Measurements from ENCODE around the gene KCNK4. TPM values are rescaled to one million over a fixed set of nuclear protein-coding genes. Genes with fewer than 3 reads are reported as not detected.

Gene KCNK4
- polyA plus RNA-seq, 1 experiment: not detected

DNA sequence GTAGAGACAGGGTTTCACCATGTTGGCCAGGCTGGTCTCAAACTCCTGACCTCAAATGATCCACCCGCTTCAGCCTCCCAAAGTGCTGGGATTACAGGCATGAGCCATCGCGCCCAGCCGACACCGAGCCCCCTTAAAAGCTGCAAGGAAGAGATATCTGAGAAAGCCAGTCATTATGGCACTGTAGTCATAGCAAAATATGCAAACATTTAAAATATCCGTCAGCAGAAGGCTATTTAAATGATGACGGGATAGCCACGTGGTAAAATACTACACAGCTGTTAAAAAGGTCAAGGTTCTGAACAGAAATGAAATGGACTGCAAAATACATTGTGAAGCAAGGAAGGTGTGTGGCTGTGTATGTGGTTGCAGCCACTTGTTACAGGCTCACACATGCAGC lies 42.5 kb downstream of the KCNK4 start:
- no peaks in the 10 kb centered on the region for H3K36me3 ChIP-seq (ENCODE audit: control insufficient read depth, insufficient read depth, low read length)
- H3K4me3 ChIP-seq (ENCODE audit: low read depth, low read length): no peak overlapping the region
- ChIA-PET POLR2A (no interaction called here), CTCF (interaction anchor here (1.1 to 2.6 kb wide), 3 partner anchors 8 to 22 kb away, joined by 3 to 28 read pairs (median 5); partner anchors contain the start of gene CCDC88B)
- H3K27me3 ChIP-seq (ENCODE audit: control insufficient read depth, insufficient read depth, low read length): no peaks in the 10 kb centered on the region
- no peak for DNase-seq (ENCODE audit: low read depth)
- TF ChIP-seq, protein P1, sequence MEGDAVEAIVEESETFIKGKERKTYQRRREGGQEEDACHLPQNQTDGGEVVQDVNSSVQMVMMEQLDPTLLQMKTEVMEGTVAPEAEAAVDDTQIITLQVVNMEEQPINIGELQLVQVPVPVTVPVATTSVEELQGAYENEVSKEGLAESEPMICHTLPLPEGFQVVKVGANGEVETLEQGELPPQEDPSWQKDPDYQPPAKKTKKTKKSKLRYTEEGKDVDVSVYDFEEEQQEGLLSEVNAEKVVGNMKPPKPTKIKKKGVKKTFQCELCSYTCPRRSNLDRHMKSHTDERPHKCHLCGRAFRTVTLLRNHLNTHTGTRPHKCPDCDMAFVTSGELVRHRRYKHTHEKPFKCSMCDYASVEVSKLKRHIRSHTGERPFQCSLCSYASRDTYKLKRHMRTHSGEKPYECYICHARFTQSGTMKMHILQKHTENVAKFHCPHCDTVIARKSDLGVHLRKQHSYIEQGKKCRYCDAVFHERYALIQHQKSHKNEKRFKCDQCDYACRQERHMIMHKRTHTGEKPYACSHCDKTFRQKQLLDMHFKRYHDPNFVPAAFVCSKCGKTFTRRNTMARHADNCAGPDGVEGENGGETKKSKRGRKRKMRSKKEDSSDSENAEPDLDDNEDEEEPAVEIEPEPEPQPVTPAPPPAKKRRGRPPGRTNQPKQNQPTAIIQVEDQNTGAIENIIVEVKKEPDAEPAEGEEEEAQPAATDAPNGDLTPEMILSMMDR (IDR thresholded peaks at IDR 0.05; ENCODE audit: insufficient read depth, low read depth, low read length): no peak

- Histone ChIP-seq H3K4me3 (ENCODE audit: low read depth, low read length) (no peak overlapping the region), H3K36me3 (ENCODE audit: control insufficient read depth, insufficient read depth, low read length) (no peaks in the 10 kb centered on the region), H3K27me3 (ENCODE audit: control insufficient read depth, insufficient read depth, low read length) (no peaks in the 10 kb centered on the region)
- ChIA-PET POLR2A (no interaction called here), CTCF (interaction anchor here (0.7 to 1.6 kb wide), 5 partner anchors 10 to 83 kb away, joined by 3 to 4 read pairs (median 4); no protein-coding TSS in a partner anchor)
- TF ChIP-seq, protein P1 (IDR thresholded peaks at IDR 0.05; ENCODE audit: insufficient read depth, low read depth, low read length): no peak
- DNase-seq (ENCODE audit: low read depth): peak; percentile 74
These were observed 43.9 kb downstream of the KCNK4 start for GRCh38 chr11:64334764-64335735.

- no peaks in the 10 kb centered on the region for H3K27me3 ChIP-seq (ENCODE audit: control insufficient read depth, insufficient read depth, low read length)
- POLR2A ChIA-PET: no interaction called here
- CTCF ChIA-PET: interaction anchor here (0.6 kb wide), 2 partner anchors 17 to 688 kb away, joined by 3 read pairs; no protein-coding TSS in a partner anchor
- DNase-seq (ENCODE audit: low read depth): no peak
- no peaks in the 10 kb centered on the region for H3K36me3 ChIP-seq (ENCODE audit: control insufficient read depth, insufficient read depth, low read length)
- TF ChIP-seq, protein P1 (IDR thresholded peaks at IDR 0.05; ENCODE audit: insufficient read depth, low read depth, low read length): no peak
- no peak overlapping the region for H3K4me3 ChIP-seq (ENCODE audit: low read depth, low read length)
These were observed 46.6 kb downstream of the KCNK4 start for GRCh38 chr11:64337538-64338249.

DNA sequence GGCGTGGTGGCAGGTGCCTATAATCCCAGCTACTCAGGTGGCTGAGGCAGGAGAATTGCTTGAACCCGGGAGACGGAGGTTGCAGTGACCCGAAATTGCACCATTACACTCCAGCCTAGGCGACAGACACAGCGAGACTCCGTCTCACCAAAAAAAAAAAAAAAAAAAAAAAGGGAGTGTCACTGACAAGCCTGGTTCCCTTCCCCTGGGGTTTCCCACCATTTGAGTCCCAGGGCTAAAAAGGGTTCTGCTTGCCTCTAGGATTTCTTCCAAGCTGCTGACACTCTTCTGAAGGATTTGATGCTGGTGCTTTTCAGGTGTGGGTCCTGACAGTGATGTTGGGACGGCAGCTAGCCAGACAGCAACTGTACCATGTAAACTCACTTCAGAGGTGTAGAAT lies 47.6 kb downstream of the KCNK4 start:
- no peak for DNase-seq (ENCODE audit: low read depth)
- TF ChIP-seq, protein P1 (IDR thresholded peaks at IDR 0.05; ENCODE audit: insufficient read depth, low read depth, low read length): no peak
- CTCF ChIA-PET: no interaction called here

GRCh38 chr11:64339286-64339685 lies 48.2 kb downstream of the KCNK4 start:
- ChIA-PET POLR2A (no interaction called here), CTCF (no interaction called here)
- no peaks in the 10 kb centered on the region for H3K27me3 ChIP-seq (ENCODE audit: control insufficient read depth, insufficient read depth, low read length)
- TF ChIP-seq, protein P1 (IDR thresholded peaks at IDR 0.05; ENCODE audit: insufficient read depth, low read depth, low read length): no peak
- DNase-seq (ENCODE audit: low read depth): no peak
- no peak overlapping the region for H3K4me3 ChIP-seq (ENCODE audit: low read depth, low read length)
- no peaks in the 10 kb centered on the region for H3K36me3 ChIP-seq (ENCODE audit: control insufficient read depth, insufficient read depth, low read length)

More for the DNA sequence above, 47.6 kb downstream of the KCNK4 start:
- no peaks in the 10 kb centered on the region for H3K27me3 ChIP-seq (ENCODE audit: control insufficient read depth, insufficient read depth, low read length)
- H3K36me3 ChIP-seq (ENCODE audit: control insufficient read depth, insufficient read depth, low read length): no peaks in the 10 kb centered on the region
- POLR2A ChIA-PET: no interaction called here
- H3K4me3 ChIP-seq (ENCODE audit: low read depth, low read length): no peak overlapping the region

Measured in BJ (cell line).